Measurements from ENCODE around the gene SNX1. TPM values are rescaled to one million over a fixed set of nuclear protein-coding genes. Genes with fewer than 3 reads are reported as not detected.
"Not testable (repeated sequence)": the region's sequence is repeated elsewhere in the genome, so short reads cannot be mapped to it uniquely, and the experiment has no call there.

SNX1 gene
- total and polyA plus RNA-seq, 2 of the 8 experiments (the other 6 are each of a cell fraction or from before 2014, with no cell fraction given): 27.9 to 59.8 TPM

DNA sequence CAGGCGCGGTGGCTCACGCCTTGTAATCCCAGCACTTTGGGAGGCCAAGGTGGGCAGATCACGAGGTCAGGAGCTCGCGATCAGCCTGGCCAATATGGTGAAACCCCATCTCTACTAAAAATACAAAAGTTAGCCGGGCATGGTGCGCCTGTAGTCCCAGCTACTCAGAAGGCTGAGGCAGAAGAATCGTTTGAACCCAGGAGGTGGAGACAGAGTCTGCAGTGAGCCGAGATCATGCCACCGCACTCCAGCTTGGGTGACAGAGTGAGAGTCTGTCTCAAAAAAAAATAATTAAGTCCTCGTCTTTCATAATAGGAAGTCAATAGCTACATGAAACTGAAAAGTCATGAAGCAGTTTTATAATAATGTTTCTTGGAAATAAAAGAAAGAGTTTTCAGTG lies 42.1 kb upstream of the SNX1 start:
- not testable (repeated sequence) for H4K91ac ChIP-seq (replicated peaks; ENCODE audit: insufficient read length, low read length); H2BK12ac ChIP-seq (ENCODE audit: low read depth, low read length); H2BK15ac ChIP-seq (ENCODE audit: low read length); H3K23me2 ChIP-seq (ENCODE audit: low read depth, low read length); H2BK5ac ChIP-seq (ENCODE audit: low read depth, low read length); H4K20me1 ChIP-seq (replicated peaks in 1 of 2; ENCODE audit: control insufficient read depth in 1 of 2, insufficient read depth in 2 of 2, low read length in 2 of 2); H2BK120ac ChIP-seq (replicated peaks; ENCODE audit: low read depth, low read length); FAIRE-seq; H3K27ac ChIP-seq (ENCODE audit: low read depth, low read length); DNase-seq (ENCODE audit: low read depth in 1 of 2, low spot score in 2 of 2); H3K4me3 ChIP-seq (ENCODE audit: extremely low read depth in 1 of 4, insufficient read depth in 2 of 4, low read depth in 3 of 4, low read length in 4 of 4); H3K4me1 ChIP-seq (replicated peaks in 1 of 4; ENCODE audit: control insufficient read depth in 3 of 4, insufficient read depth in 4 of 4, low read length in 3 of 4); H3K4ac ChIP-seq (replicated peaks; ENCODE audit: insufficient read length, low read depth, low read length); H3K36me3 ChIP-seq (ENCODE audit: control insufficient read depth in 2 of 4, insufficient read depth in 4 of 4, low read length in 3 of 4); H3K18ac ChIP-seq (ENCODE audit: extremely low read depth, low read length); H3K4me2 ChIP-seq (ENCODE audit: insufficient read depth in 1 of 2, low read depth in 2 of 2, low read length in 2 of 2); H3K23ac ChIP-seq (ENCODE audit: insufficient read length); H3K9me3 ChIP-seq (ENCODE audit: insufficient read depth in 2 of 2, low read depth in 1 of 2, low read length in 1 of 2); H3K79me1 ChIP-seq (ENCODE audit: low read depth, low read length); H3K9ac ChIP-seq (replicated peaks in 1 of 4; ENCODE audit: extremely low read depth in 1 of 4, low read depth in 3 of 4, low read length in 3 of 4); H2AFZ ChIP-seq (ENCODE audit: low read length); H3K14ac ChIP-seq (ENCODE audit: insufficient read length); H4K5ac ChIP-seq (ENCODE audit: insufficient read length, low read depth, low read length); H2BK20ac ChIP-seq (ENCODE audit: low read length); H3K56ac ChIP-seq (replicated peaks; ENCODE audit: insufficient read length, low read depth, low read length); H4K8ac ChIP-seq (ENCODE audit: extremely low read depth, insufficient read depth, low read length); H3K79me2 ChIP-seq (ENCODE audit: control insufficient read depth in 1 of 2, insufficient read depth in 2 of 2, low read length in 2 of 2); H2AK5ac ChIP-seq (ENCODE audit: low read depth, low read length); H3K27me3 ChIP-seq (replicated peaks in 1 of 4; ENCODE audit: control insufficient read depth in 3 of 4, extremely low read depth in 1 of 4, insufficient read depth in 3 of 4, low read length in 3 of 4)
- WGBS, 2 experiments (ENCODE audit: extremely low coverage in 1 of 2, insufficient coverage in 1 of 2, insufficient read length in 1 of 2, insufficient replicate concordance in 2 of 2, low coverage in 1 of 2, low lambda C conversion rate in 2 of 2, missing lambda C conversion rate in 1 of 2): 94% methylated on average over 12 of the region's 12 CpGs; no CpG with 5 or more reads in 1 of the 2 experiments
- ChIA-PET POLR2A (ENCODE audit: partially characterized antibody) (interaction anchor here (1.3 kb wide), 1 partner anchor 46 kb away, joined by 3 read pairs; no protein-coding TSS in a partner anchor), CTCF (ENCODE audit: partially characterized antibody) (interaction anchor here (0.5 to 2.1 kb wide), 6 partner anchors 14 to 336 kb away, joined by 3 to 9 read pairs (median 4); no protein-coding TSS in a partner anchor)

Data from H1 (cell line).